ENCODE results near the gene ZNF543.

DNA sequence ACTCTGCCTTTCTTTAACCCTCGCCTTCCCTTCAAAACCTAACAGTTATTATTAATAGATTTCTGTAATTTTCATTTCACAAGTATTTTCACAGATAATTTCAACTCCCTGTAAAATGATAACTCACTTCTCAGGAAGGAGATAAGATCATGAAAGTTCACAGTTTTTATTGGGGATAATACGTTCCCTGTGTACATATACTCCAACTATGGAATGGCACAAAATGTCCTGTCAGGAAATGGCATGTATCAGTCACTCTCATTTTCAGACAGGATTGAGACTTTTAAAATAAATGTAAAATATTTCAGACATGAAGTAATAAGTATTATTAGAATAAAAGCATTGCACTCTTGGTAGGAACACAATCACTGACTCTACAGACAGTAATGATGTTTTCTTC, 42.1 kb downstream of the ZNF543 start:
- no peak for TF ChIP-seq POLR2A (IDR thresholded peaks at IDR 0.05)
- no peak for TF ChIP-seq CTCF (IDR thresholded peaks at IDR 0.05)
